GM21529 (cell line): ENCODE results near the gene MACROD2.

Source experiments
- ATAC-seq: cut with Tn5 transposase; IDR thresholded peaks from one replicate; pipeline ENCODE4 v1.9.1; 2021; ENCODE audit not compliant: unreplicated experiment

Gene MACROD2

DNA sequence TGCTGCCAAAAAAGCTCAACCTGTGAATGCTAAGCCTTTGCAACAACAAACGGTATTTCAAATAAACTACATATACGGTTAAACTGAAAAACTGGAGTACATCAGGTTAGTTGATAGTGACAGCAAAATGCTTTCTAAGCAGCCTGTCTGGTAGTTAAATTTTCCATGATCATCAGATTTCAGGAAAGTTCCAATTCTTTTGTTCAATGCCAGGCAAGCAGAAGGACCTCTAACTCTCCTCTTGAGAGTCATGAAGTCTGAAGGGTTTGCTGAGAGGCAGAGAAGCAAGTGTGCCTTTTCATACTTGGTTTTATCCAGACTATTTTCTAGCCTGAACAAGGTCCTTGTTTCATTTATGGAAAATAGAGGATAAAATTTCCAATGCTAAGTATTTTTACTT is 337.6 kb downstream of the MACROD2 start:
- ATAC-seq: no peak

DNA sequence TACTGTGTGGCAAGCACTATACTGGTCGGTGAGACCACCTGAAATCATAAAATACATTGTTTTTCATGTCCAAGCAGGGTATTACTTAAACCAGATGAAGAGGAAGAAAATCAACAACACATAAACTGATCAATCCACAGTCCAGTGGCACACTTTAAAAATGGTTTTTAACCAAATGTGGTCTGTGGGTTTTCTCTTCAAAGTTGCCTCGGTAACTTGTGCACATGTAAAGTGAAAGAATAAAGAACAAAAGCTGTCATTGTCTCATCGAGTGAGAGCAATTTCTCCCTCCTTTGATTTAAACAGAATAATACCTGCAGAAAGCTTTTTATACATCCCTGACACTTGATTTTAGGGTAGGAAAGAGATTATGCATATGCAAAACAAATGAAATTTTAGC is 338.4 kb downstream of the MACROD2 start:
- ATAC-seq: no peak

DNA sequence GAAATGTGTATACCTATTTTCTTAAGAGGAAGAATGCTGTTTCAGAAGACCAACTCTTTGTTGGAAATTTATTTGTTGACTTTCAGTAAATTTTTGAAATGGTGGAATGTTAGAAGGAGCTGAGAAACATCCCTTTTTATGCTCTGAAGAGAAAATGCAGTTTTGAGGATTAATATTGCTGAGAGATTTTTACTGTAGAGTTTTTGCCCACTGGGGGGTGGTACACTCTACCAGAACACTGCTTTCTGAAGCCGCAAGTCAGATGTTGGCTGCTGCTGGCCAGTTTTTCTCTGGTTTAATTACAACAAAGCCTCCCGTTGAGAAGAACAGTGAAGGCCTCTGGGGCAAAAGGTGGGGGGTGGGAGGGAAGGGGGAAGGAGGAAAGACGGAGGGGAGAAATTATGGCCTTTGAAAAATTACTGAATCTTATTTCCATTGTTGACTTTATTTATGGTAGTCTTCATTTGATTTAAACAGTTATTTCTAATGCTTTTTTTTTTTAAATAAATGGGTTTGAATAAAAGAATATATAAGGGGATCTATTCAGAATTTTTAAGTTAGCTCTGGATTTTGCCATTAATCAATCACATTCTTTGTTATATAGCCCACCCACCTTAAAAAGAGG is 339.1 kb downstream of the MACROD2 start:
- ATAC-seq: no peak

DNA sequence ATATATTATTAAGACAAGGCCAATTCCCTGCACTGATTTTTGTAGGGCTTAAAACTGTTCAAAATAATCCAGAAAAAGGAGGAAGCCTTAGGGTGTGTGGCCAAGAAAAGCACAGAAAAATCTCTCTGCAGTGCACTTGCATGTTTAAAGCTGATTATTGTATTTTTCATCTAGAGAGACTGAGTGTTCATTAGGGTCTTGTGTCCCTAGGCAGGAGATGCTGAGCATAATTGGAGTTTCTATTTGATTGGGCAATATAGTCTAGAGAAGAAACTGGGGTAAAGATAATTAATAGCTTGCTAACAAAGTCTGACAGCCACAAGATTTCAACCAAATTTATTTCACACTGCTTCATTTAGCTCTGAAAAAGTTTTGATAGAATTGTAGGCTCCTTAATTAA is 339.7 kb downstream of the MACROD2 start:
- no peak for ATAC-seq

DNA sequence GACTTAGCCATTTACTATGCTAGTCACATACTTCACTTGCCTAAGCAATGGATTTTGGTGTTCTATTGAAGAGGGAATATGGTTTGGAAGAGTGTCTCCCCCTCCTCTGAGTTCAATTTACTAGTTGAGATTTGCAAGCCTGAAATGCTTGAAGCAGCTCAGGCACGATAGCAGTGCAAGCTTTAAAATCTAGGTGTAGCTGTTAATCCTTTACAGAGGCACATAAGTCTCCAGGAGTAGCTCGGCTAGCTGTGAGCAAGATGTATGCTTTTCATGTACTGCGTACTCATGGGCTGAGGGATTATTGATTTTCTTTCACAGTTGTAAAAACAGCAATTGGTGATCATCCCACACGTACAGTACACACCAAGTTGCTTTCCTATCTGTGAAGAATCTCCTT is 341.4 kb downstream of the MACROD2 start:
- ATAC-seq: no peak

DNA sequence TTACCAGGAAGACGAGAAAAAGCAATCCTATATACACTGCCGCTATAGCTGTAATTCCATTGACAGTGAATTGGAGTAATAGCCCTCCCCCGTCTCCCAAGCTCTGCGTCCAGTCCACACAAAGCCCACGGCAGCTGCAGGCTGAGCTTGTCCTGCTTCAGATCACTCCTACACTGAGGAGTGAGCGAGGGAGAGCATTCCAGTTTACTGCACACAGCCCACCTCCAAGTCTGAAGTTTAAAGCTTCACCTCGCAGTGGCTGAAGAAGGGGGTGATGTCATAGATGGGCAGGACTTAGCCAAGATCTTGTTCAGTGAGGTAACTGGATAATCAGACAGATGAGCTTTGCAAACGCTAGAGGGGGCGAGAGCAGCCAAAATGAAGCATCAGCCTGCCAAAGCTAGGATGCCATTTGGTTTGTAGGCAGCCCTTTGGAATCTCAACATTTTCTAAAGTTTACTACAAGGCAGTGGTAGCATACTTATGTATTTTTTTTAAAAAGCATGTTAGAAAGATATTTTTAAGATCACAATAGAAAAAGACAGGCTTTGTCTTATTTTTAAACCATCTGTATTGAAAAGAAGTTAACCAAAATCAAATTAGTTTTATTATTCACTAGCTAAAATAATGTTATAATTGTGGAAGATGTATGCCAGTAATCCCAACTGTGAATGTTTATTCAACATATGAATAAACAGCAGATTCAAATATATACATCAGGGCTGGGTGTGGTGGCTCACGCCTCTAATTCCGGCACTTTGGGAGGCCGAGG is 342.3 kb downstream of the MACROD2 start, which contains the start of gene FLRT3:
Gene FLRT3, minus strand, starts transcription at position 213 of the 772 bp plus-strand sequence. CDS start 10,106 bp downstream, outside the sequence.
- peak; percentile 97 for ATAC-seq

DNA sequence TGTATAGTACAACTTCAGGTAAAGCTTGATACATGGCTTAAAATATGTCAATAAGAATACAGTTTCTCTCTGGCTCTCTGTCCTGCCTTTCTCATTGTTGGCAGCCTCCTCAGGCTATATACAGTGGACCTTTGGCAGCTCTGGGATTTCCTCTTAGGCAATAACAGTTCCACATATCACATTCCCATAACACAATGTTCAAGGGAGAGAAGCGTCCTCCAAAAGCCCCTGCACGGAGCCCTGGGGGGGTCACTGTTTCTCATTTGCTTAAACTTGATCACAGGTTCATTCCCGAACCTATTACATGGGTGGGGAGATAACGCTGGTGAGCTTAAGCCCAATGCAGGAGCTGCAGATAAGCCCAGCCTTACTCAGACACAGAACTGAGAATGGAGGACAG is 346.5 kb downstream of the MACROD2 start:
- ATAC-seq: no peak

DNA sequence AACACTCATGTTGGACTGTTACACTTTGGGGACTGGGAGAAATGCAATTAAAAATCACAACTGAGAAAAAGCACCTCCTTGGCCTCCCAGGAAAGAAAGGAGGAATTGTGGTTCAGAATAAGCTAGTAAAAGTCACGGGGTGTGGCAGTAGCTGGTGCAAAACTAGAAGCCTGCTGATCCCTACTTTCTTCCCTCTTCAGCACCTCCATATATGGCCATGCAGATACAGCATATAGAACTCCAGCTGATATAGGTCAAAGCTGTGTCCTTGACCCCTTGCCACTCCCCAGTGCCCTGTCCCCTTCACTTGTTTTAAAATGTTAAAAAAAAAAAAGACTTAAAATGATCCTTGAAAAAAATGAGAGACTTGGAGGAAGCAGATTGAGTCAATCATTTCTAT is 347.6 kb downstream of the MACROD2 start:
- peak; percentile 58 for ATAC-seq

DNA sequence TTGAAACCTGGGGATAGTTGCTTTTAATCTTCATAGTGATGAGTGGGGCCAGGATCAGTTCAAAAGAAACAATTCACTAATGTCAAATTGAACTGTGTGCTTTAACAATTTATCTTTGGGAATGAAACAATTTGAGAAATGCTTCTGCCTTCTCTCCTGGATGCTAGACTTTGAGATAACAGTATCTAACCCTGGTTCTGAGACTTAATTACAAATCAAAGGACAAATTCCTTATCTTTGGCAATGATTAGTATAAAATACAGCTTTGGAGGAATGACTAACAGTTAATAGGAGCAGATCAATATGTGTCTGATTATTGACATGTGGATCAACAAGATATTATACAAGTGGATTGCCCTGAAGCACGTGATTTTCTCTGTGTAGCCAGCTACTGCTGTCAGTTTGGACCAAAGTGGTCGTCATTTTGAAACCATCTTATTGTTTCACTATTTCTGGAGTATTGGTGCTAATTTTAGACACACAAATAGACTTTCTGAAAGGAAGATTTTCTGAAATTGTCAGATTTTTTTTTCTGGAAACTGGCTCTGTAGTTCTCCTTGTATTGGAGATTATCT is 348.3 kb downstream of the MACROD2 start:
- ATAC-seq: no peak

DNA sequence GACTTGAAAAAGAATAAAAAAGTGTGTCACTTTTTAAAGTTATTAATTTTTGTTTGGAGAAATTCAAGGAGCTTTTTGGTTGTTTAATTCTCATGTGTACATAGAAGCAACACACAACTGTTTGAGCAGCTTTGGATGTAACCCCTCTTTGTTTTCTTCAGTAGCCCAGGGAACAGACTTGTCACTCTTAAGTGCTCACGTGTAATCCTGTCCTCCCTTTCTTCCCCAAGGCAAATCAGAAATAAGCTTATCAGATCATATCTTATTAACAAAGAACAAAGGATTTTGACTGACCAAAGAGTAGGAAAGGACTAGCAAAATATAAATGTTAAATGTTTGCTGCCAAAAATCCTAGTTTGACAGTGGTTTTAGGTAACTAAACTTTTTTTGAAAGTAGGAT is 349.4 kb downstream of the MACROD2 start:
- no peak for ATAC-seq

DNA sequence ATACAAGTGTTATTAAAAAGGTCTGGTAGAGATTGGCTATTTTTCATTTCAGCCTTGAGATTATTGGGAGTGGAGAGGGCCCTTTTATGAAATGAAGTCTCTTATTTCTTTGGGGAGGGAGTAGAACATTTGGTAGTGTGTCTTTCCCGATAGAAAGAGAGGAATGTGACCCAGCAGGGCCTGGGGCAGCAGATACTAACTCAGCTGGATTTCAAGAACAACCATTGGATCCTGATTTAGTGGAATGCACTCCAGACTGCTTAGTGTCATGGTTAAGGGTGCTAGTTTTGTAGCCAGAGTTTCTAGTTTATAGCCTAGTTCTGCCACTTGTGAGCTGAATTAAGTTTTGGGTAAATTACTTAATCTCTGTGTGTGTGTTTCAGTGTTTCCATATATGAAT is 360.5 kb downstream of the MACROD2 start:
- ATAC-seq: no peak

DNA sequence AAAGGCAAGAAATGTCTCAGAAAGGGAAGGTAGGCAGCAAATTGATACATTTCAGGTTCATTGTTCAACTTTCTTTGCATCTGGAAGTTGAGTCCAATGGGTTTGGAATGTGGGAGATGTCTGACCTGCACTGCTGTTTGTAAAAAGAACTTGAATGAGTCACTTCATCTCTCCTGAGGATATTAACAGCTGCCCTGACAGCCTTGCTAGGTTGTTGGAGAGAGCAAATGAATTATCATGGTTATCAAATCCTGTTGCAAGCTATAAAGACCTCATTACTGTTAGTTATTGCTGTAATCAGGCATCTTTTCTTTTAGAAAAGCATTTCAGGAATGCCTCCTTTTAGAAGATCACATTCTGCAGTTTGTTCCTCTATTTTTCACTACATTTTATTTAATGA is 365.1 kb downstream of the MACROD2 start:
- ATAC-seq: no peak

DNA sequence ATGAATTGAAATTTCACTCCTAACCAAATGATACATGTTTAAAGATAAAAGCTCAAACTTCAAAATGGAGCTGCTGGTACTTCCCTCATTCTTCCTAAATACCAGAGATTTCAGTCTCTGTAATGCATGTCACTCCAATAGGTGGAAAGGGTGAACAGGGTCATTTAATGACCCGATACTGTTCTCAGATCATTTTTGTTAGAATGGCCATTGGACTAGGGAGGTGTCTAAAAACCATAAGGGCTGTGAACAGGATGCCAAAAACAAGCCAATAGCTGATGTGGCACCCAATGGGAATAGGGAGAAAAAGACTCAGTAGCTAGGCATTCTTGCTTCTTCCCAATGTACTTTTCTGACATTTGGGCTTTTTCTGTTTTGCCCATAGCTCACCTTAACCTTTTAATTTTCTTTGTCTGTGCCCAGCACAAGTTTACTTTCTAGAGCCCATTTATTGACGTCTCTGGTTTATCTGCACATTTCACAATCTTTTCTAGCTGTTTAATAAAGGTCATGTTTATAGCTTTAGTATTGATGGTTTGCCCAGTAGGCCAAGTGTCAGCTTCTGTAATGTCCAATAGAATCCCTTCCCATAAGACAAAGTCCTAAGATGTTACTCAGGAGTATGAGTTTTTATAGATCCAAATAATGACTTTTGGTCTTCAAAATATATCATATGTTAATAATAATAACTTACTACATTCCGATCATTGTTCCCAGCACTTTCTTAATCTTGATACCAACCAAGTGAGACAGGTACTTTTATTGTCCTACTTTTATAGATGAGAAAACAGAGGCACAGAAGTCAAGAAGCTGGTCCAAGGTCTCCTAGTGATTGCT is 366.4 kb downstream of the MACROD2 start:
- no peak for ATAC-seq

DNA sequence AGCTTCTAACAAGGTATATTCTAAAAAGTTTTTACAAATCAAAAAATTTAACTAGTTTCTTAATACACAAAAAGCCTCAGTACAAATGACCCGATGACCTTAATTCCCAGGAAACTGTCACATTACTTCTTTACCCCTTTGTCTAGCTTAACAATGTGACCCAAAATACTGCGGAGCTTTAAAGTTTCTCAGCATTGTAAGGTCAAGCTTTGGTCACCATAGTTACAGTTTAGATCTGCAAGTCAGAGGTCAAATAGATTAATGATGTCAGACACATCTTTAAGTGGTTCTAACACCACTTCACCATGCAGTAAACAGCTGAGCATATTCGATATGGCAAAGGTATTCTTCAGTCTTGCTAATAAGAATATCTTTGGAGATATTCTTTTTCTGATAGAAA is 378.9 kb downstream of the MACROD2 start:
- no peak for ATAC-seq

DNA sequence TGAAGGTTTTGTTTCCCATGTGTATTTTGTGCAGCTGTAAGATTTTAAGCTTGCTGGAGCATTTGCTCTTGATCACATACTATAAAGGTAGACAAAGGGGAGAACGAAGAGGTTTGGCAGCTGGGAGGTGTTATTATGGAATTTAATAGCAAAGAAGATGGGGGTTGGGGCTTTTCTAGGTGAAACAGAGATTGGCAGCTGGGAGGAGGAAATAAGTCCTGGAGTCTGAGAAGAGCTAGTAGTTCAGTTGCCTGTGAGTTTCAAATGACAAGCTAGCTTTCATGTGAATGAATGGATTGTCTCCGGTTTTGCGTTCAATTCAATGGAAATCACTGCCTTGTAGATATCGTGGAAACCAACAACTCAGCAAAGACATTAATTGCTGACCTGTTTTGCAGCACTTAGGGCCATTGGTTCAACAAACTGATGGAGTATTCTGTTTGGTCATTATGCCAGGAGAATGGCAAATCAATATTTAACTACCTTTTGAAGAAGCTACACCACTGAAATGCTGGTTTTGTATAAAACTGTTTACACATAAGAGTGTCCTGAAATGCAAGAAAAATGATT is 380.2 kb downstream of the MACROD2 start:
- no peak for ATAC-seq

DNA sequence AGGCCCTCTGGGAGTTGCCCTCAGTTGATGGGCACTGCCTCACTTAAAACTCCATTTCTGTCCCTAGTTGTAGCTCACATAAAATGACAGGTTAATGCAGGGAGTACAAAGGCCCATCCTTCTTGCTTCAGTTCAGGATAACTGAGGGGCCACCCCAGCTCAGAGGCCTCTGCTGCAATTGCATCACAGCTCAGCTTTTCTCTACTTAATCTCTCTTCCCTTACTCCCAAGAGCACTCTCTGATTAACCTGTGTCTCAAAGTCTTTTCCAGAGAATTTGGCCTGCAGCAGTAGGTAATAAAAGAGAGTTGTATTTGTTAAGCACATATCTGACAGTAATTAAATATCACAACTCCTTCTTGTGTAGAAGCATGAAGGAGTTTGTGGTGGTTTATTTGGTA is 383.0 kb downstream of the MACROD2 start:
- no peak for ATAC-seq

DNA sequence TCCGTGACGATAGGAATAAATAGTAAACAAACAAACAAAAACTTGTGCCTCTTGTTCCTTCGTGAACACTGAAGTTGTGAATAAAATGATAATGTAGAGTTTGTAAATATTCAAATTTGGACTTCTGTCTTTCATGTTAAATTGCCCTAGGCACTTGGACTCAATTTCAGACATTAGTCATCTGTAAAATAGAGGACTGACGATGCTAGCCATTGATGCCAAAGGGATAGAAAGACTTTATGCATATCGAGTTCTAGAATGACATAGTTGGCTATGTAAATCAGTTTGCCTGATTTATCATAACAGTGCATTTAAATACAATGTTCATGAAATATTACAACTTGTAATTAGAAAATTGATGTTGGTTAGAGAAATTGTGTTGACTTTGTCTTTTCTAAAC is 388.0 kb downstream of the MACROD2 start:
- no peak for ATAC-seq

DNA sequence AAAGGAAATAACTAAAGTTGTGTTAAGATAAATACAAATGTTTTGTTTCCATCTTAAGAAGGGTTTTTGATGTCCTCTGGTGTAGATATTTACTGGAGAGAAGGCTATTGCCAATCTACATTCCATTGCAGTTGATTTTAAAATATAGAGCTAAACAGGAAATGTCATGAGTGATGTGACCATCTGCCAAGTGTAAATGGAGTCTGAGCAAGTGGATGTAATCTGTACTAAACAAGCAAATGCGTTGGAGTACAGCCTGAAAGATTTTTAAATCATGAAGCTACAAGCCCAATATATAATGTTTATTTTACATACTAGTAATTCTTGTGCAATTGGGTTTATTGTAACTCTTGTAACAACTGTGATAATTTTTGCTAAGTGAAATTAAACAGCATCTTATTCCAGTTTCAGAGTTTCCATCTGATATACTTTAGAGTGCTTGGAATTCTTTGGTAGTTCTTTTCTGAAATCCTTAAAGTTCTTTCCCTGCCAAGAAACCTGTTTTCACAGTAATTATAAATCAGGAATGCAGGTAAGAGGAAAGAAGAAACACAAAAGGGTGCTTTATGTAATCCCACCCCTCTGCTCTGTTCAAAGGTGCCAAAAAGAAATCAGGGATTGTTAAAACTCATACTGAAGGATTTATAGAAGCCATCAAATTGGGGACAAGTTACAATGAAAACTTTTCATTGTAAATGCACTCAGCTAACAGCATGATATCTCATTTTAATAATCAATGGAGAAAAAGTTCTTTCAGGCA is 389.3 kb downstream of the MACROD2 start:
- no peak for ATAC-seq

DNA sequence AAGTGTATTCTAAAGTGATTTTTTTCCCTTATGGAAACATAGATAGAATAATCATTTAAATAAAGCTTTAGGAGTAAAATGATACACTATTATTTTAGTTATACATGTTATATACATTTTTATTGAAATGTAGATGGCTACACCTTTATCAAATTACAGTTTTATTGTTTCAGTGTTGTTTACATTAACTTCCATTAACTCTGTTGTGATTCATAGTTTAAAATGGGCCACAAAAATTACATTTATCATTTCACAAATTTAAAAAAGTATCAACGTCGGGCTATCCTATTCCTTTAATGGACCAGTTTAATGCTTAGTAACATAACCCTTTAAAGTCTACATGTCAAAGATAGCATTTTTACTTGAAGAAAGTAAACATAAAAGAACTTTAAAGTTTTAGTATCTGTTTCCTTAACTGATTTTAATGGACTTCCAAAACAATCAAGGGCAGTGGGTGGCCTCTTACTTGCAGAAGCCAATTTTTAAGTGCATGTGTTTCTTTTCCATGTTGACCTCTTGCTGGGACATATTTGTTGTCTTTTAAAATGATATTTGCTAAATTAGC is 389.9 kb downstream of the MACROD2 start:
- no peak for ATAC-seq

DNA sequence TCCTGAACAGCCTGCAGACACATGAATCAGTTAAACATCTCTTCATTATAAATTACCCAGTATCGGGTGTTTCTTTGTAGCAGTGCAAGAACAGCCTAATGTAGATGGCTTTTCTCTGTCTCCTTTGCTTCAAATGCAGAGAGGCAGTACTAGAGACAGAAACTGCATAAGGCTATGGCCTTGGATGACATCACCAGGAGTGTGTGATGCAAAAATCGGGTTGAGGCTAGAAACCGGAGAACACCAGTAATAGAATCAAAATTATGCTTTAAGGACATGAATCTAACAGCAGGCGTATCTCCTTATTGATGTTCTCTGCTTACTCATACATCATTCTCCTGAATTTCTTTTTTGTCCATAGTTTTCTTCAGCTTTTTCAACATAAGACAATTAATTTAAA is 391.4 kb downstream of the MACROD2 start:
- ATAC-seq: no peak
